Ovary (tissue), 9 donors: ENCODE data around the gene RACGAP1. TPM values are rescaled to one million over a fixed set of nuclear protein-coding genes. Genes with fewer than 3 reads are reported as not detected.

Source experiments
- DNase-seq, 5 donors: peaks; one replicate each; pipeline ENCODE4 v3.0.0-alpha.2; 2019 to 2020
- H3K27ac ChIP-seq, 2 donors: fragments of 200-600 bp; one replicate each; pipeline versions ENCODE4 v1.5.1 to v1.8.0; 2019 to 2022
- H3K27me3 ChIP-seq: fragments of 200-600 bp; one replicate; pipeline ENCODE4 v1.8.0; 2022
- H3K36me3 ChIP-seq: fragments of 200-600 bp; sonication (generic); one replicate; pipeline ENCODE4 v1.5.1; 2019
- H3K4me1 ChIP-seq: one replicate; pipeline ENCODE4 v1.8.1; 2013; ENCODE audit warnings: mild to moderate bottlenecking, moderate library complexity; ENCODE audit not compliant: insufficient read depth
- H3K4me3 ChIP-seq: fragments of 200-600 bp; sonication (generic); one replicate; pipeline ENCODE4 v1.5.1; 2017
- H3K9me3 ChIP-seq, 2 donors: fragments of 200-600 bp in 1 of 2; sonication (generic) in 1 of 2; one replicate each; pipeline versions ENCODE4 v1.5.1 to v1.8.1; 2013 to 2019; ENCODE audit warnings: mild to moderate bottlenecking in 1 of 2, moderate library complexity in 1 of 2
- EP300 ChIP-seq: sonication (generic); formaldehyde crosslinking; IDR thresholded peaks from one replicate; pipeline ENCODE4 v1.6.1; 2017; ENCODE audit warnings: antibody characterized with exemption
- POLR2A ChIP-seq: fragments of 450-650 bp; IDR thresholded peaks from one replicate; pipeline ENCODE4 v1.6.1; 2017; ENCODE audit warnings: antibody characterized with exemption, mild to moderate bottlenecking, moderate library complexity
- WGBS, 3 donors: extraction: QIAGEN DNeasy Blood & Tissue Kit in 1 of 3; methylation state at CpG; one replicate each; pipeline versions ENCODE4 v1.1.5 to v1.1.7; 2013 to 2017; 5-methylcytosine and 5-hydroxymethylcytosine counted together
- intact Hi-C, 4 donors: fragments of 100-400 bp; cut with DNase I; formaldehyde crosslinking; loops; one replicate each; pipeline versions ENCODE4 v1.11.0 to v1.15.1; 2022 to 2023
- polyA plus RNA-seq, 2 donors: library from polyadenylated mRNA; stranded (reverse); fragments of 200-250 nt in 1 of 2; fragments of 350-450 nt in 1 of 2; fragmentation: Illumina TruSeq in 1 of 2; extraction: RNeasy Lipid Tissue Mini Kit (QIAGEN cat#74804) in 1 of 2; gene quantifications; one replicate each; pipeline ENCODE4 v1.2.3, GENCODE V29; 2013 to 2014
- total RNA-seq, 7 donors: library from RNA; depleted of rRNA in 2 of 7; stranded (reverse); fragments of >200 nt in 2 of 7; fragmentation: NEBNext Ultra II Directional in 3 of 7; extraction: Animal tissue kit (Norgen Biotek cat#: 25700) in 3 of 7; gene quantifications; one replicate each; pipeline versions ENCODE4 v1.1.0 to v1.2.4, GENCODE V29; 2016 to 2023
- TF ChIP-seq, protein P1 (sequence below), 3 donors: fragments of 450-650 bp in 2 of 3; fragments of 200-600 bp in 1 of 3; IDR thresholded peaks; one replicate each; pipeline versions ENCODE4 v1.5.1 to v1.8.0; 2016 to 2022; ENCODE audit warnings: antibody characterized with exemption in 3 of 3, mild to moderate bottlenecking in 1 of 3
- donor health status: DM: no; HTN: no; CAD: no; lungs with moderate emphysema.
- donor health status: DM: no; HTN: no; CAD: no.
- donor health status: Bipolar disorder and iron deficiency.
- donor health status: DM: yes; HTN: yes; CAD: no.
- donor health status: DM: no; HTN: no; CAD: no.
- donor health status: DM: yes; HTN: yes; CAD: no.

RACGAP1 gene
- total and polyA plus RNA-seq, 9 donors: 2.1 to 10.8 (median 3.8) TPM

DNA sequence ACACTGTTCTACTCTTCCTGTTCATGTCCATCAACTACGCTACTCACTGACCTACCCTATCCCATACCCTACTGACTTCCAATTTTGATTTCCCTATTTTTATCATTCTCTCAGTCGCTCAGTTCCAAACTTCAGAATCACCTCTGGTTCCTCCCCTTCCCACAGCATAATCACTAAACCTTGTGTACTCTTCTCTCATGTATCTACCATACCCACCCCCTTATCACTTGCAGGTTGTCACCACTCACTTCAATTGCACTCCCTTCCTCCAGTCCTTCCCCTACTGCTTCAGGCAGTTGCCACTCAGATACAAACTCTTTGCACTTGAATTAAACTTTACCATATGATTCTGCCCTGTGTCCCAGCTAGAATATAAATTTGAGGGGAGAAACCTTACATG lies 6.3 kb downstream of the RACGAP1 start:
- WGBS, 3 donors: 96 to 100% (median 99%) methylated on average over 2 of the region's 2 CpGs
- Histone ChIP-seq H3K4me1 (no peaks in the 10 kb centered on the region), H3K4me3 (no peak overlapping the region), H3K9me3 (no peaks in the 10 kb centered on the region), H3K27me3 (no peaks in the 10 kb centered on the region), H3K27ac (no peak overlapping the region), H3K36me3 (no peaks in the 10 kb centered on the region)
- no peak for DNase-seq
- intact Hi-C loops: no loop called here
- no peak for TF ChIP-seq POLR2A
- TF ChIP-seq, protein P1, sequence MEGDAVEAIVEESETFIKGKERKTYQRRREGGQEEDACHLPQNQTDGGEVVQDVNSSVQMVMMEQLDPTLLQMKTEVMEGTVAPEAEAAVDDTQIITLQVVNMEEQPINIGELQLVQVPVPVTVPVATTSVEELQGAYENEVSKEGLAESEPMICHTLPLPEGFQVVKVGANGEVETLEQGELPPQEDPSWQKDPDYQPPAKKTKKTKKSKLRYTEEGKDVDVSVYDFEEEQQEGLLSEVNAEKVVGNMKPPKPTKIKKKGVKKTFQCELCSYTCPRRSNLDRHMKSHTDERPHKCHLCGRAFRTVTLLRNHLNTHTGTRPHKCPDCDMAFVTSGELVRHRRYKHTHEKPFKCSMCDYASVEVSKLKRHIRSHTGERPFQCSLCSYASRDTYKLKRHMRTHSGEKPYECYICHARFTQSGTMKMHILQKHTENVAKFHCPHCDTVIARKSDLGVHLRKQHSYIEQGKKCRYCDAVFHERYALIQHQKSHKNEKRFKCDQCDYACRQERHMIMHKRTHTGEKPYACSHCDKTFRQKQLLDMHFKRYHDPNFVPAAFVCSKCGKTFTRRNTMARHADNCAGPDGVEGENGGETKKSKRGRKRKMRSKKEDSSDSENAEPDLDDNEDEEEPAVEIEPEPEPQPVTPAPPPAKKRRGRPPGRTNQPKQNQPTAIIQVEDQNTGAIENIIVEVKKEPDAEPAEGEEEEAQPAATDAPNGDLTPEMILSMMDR (IDR thresholded peaks at IDR 0.05): no peak
- no peak for TF ChIP-seq EP300

GRCh38 chr12:50018154-50018553 lies 7.1 kb downstream of the RACGAP1 start:
- Histone ChIP-seq H3K27me3 (no peaks in the 10 kb centered on the region), H3K27ac (no peak overlapping the region), H3K4me3 (no peak overlapping the region), H3K36me3 (no peaks in the 10 kb centered on the region), H3K4me1 (no peaks in the 10 kb centered on the region), H3K9me3 (no peaks in the 10 kb centered on the region)
- TF ChIP-seq, protein P1 (IDR thresholded peaks at IDR 0.05): no peak
- TF ChIP-seq POLR2A: no peak
- TF ChIP-seq EP300: no peak
- intact Hi-C loops: no loop called here
- WGBS, 3 donors: 67 to 85% (median 79%) methylated on average over 3 of the region's 3 CpGs
- no peak for DNase-seq

- intact Hi-C loops: no loop called here
- TF ChIP-seq, protein P1 (IDR thresholded peaks at IDR 0.05): no peak
- TF ChIP-seq EP300 (no peak), POLR2A (no peak)
- Histone ChIP-seq H3K9me3 (no peaks in the 10 kb centered on the region), H3K27me3 (no peaks in the 10 kb centered on the region), H3K27ac (no peak overlapping the region), H3K4me1 (no peaks in the 10 kb centered on the region), H3K4me3 (no peak overlapping the region), H3K36me3 (no peaks in the 10 kb centered on the region)
- DNase-seq: no peak
- 82 to 86% (median 83%) methylated on average over 6 of the region's 6 CpGs for WGBS, 3 donors
Measured at GRCh38 chr12:50017641-50018040, 7.7 kb downstream of the RACGAP1 start.

GRCh38 chr12:50016501-50017475 lies 8.5 kb downstream of the RACGAP1 start:
- intact Hi-C loops: no loop called here
- no peaks in the 10 kb centered on the region for H3K27me3 ChIP-seq
- TF ChIP-seq POLR2A: no peak
- no peak for TF ChIP-seq EP300
- TF ChIP-seq, protein P1 (IDR thresholded peaks at IDR 0.05): no peak
- no peak overlapping the region for H3K27ac ChIP-seq
- no peaks in the 10 kb centered on the region for H3K4me1 ChIP-seq
- no peak overlapping the region for H3K4me3 ChIP-seq
- no peaks in the 10 kb centered on the region for H3K36me3 ChIP-seq
- H3K9me3 ChIP-seq: no peaks in the 10 kb centered on the region
- peak; percentile 52 to 81 (median 54) for DNase-seq
- WGBS, 3 donors: 50 to 57% (median 53%) methylated on average over 10 of the region's 10 CpGs
